Loucy (cell line): ENCODE measurements around the gene PPFIBP2.

Source experiments
- H2AFZ ChIP-seq: fragments of 200-600 bp; sonication (generic); 2 replicates; pipeline ENCODE4 v1.6.0; 2016; ENCODE audit warnings: antibody characterized with exemption, mild to moderate bottlenecking, low read length, moderate library complexity
- H3F3A ChIP-seq: fragments of 200-600 bp; 2 replicates; pipeline ENCODE4 v1.6.0; 2016; ENCODE audit warnings: antibody characterized with exemption, low read depth, mild to moderate bottlenecking
- H3K27me3 ChIP-seq: fragments of 200-600 bp; sonication (generic); 2 replicates; pipeline ENCODE4 v1.6.1; 2014; ENCODE audit warnings: low read length, mild to moderate bottlenecking; ENCODE audit not compliant: insufficient read depth, poor library complexity, severe bottlenecking
- H3K36me3 ChIP-seq: fragments of 200-600 bp; sonication (generic); 2 replicates; pipeline ENCODE4 v1.6.1; 2016; ENCODE audit warnings: low read length; ENCODE audit not compliant: insufficient read depth
- H3K4me1 ChIP-seq: fragments of 200-600 bp; sonication (generic); 2 replicates; pipeline ENCODE4 v1.5.1; 2014; ENCODE audit warnings: low read length, mild to moderate bottlenecking; ENCODE audit not compliant: insufficient read depth, poor library complexity, severe bottlenecking
- H3K4me2 ChIP-seq: fragments of 200-600 bp; sonication (generic); 2 replicates; pipeline ENCODE4 v1.6.0; 2014; ENCODE audit warnings: antibody characterized with exemption, low read length, low read depth, mild to moderate bottlenecking; ENCODE audit not compliant: poor library complexity, severe bottlenecking
- H3K4me3 ChIP-seq: fragments of 200-600 bp; sonication (generic); 2 replicates; pipeline ENCODE4 v1.5.1; 2014; ENCODE audit warnings: low read length, mild to moderate bottlenecking, mixed read lengths; ENCODE audit not compliant: poor library complexity, severe bottlenecking
- H3K79me2 ChIP-seq: fragments of 200-600 bp; sonication (generic); 2 replicates; pipeline ENCODE4 v1.6.1; 2014; ENCODE audit warnings: low read length; ENCODE audit not compliant: insufficient read depth
- H3K9ac ChIP-seq: fragments of 200-600 bp; sonication (generic); 2 replicates; pipeline ENCODE4 v1.6.0; 2014; ENCODE audit warnings: mild to moderate bottlenecking, low read depth, low read length, moderate library complexity; ENCODE audit not compliant: poor library complexity, severe bottlenecking
- H3K9me2 ChIP-seq: fragments of 200-600 bp; sonication (generic); replicated peaks from 2 replicates; pipeline ENCODE4 v1.6.1; 2016; ENCODE audit warnings: low read depth, low read length, mixed read lengths
- H3K9me3 ChIP-seq: fragments of 200-600 bp; sonication (generic); 2 replicates; pipeline ENCODE4 v1.6.1; 2014; ENCODE audit warnings: mild to moderate bottlenecking, antibody characterized with exemption, low read length, low read depth; ENCODE audit not compliant: insufficient read depth
- H4K20me1 ChIP-seq: fragments of 200-600 bp; sonication (generic); 2 replicates; pipeline ENCODE4 v1.6.0; 2014; ENCODE audit warnings: antibody characterized with exemption, low read length, mild to moderate bottlenecking; ENCODE audit not compliant: insufficient read depth, poor library complexity, severe bottlenecking
- EZH2phosphoT487 ChIP-seq: fragments of 200-600 bp; IDR thresholded peaks from 2 replicates; pipeline ENCODE4 v1.6.1; 2018; ENCODE audit warnings: antibody characterized with exemption, mild to moderate bottlenecking, moderate library complexity, borderline replicate concordance
- TF ChIP-seq, protein P1 (sequence below): fragments of 200-600 bp; sonication (generic); conservative IDR thresholded peaks from 2 replicates; pipeline ENCODE4 v1.5.1; 2014; ENCODE audit warnings: mild to moderate bottlenecking, antibody characterized with exemption, low read length

The PPFIBP2 gene

DNA sequence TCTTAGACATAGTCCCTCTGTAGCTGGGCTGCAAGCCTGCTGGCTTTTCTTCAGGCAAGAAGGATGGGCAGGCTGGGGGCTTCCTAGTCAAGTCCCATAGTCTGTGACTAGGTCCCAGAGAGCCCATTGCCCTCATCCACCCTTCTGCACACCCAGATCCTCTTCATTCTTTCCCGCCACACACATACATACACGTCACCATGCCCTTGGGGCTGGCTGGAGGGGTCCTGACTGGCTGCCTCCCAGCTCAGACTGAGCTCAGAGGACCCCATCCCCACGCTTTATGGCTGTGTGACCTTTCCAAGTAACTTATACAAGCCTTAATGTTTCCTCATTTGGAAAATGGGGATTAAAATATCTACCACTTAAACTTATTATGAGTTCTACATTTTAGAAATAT, 13.5 kb upstream of the PPFIBP2 start:
- Histone ChIP-seq H3K4me2 (no peak overlapping the region), H3K9me2 (no peaks in the 10 kb centered on the region), H4K20me1 (no peaks in the 10 kb centered on the region), H3K79me2 (no peaks in the 10 kb centered on the region), H3K4me3 (no peak overlapping the region), H3F3A (no peaks in the 10 kb centered on the region), H3K4me1 (no peaks in the 10 kb centered on the region), H3K9me3 (no peaks in the 10 kb centered on the region), H3K36me3 (no peaks in the 10 kb centered on the region), H3K27me3 (no peaks in the 10 kb centered on the region), H3K9ac (no peak overlapping the region), H2AFZ (no peak overlapping the region)
- TF ChIP-seq EZH2phosphoT487, result no peak

- H3K36me3 ChIP-seq, result no peaks in the 10 kb centered on the region
- H3K4me2 ChIP-seq, result no peak overlapping the region
- no peaks in the 10 kb centered on the region for H3K79me2 ChIP-seq
- no peak for TF ChIP-seq EZH2phosphoT487
- TF ChIP-seq, protein P1, sequence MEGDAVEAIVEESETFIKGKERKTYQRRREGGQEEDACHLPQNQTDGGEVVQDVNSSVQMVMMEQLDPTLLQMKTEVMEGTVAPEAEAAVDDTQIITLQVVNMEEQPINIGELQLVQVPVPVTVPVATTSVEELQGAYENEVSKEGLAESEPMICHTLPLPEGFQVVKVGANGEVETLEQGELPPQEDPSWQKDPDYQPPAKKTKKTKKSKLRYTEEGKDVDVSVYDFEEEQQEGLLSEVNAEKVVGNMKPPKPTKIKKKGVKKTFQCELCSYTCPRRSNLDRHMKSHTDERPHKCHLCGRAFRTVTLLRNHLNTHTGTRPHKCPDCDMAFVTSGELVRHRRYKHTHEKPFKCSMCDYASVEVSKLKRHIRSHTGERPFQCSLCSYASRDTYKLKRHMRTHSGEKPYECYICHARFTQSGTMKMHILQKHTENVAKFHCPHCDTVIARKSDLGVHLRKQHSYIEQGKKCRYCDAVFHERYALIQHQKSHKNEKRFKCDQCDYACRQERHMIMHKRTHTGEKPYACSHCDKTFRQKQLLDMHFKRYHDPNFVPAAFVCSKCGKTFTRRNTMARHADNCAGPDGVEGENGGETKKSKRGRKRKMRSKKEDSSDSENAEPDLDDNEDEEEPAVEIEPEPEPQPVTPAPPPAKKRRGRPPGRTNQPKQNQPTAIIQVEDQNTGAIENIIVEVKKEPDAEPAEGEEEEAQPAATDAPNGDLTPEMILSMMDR, result no peak
- H3K27me3 ChIP-seq, result no peaks in the 10 kb centered on the region
- no peaks in the 10 kb centered on the region for H3F3A ChIP-seq
- no peak overlapping the region for H3K9ac ChIP-seq
- H3K9me2 ChIP-seq, result no peaks in the 10 kb centered on the region
- H3K4me1 ChIP-seq, result no peaks in the 10 kb centered on the region
- H2AFZ ChIP-seq, result no peak overlapping the region
- H4K20me1 ChIP-seq, result no peaks in the 10 kb centered on the region
- no peak overlapping the region for H3K4me3 ChIP-seq
- H3K9me3 ChIP-seq, result no peaks in the 10 kb centered on the region
These were observed 12.5 kb upstream of the PPFIBP2 start for GRCh38 chr11:7501251-7501650.

DNA sequence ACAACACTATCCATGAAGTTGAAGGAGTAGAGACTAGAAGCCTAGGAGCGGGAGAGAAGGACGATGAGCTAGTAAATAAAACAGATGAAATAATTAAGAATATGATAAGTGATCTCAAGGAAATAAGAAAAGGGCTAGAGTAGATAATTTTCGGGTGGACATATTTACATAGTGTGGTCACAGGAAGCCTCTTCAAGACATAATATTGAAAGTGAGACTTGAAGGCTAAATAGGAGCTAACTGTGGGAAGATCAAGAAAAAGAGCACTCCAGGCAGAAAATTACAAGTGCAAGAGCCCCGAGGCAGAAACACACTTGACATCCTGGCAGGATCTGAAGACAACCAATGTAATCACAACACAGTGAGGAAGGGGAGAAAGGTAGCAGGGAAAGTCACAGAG, 11.9 kb upstream of the PPFIBP2 start:
- Histone ChIP-seq H2AFZ (no peak overlapping the region), H3K9me3 (no peaks in the 10 kb centered on the region), H3F3A (no peaks in the 10 kb centered on the region), H3K4me3 (no peak overlapping the region), H3K4me2 (no peak overlapping the region), H3K36me3 (no peaks in the 10 kb centered on the region), H4K20me1 (no peaks in the 10 kb centered on the region), H3K9me2 (no peaks in the 10 kb centered on the region), H3K4me1 (no peaks in the 10 kb centered on the region), H3K9ac (no peak overlapping the region), H3K27me3 (no peaks in the 10 kb centered on the region), H3K79me2 (no peaks in the 10 kb centered on the region)
- TF ChIP-seq, protein P1, result no peak
- no peak for TF ChIP-seq EZH2phosphoT487

DNA sequence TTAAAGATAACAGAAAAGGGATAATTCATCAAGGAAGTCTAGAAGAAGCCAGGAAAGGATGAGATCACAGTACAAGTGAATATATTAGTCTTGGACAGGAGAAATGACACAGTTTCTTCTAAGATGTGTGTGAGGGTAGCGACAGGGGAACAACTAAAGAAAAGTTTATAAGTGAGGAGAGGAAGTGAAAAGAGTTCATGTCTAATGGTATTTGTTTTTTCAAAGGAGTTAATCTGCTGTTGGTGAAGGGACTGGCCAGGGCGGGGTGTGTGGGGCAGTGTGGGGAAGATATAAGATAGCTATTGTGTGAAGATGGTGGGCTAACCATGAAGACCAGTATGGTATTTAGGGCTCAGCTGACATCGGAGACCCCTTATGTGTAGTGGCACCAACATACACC, 7.6 kb upstream of the PPFIBP2 start:
- Histone ChIP-seq H3K4me3 (no peak overlapping the region), H3K9ac (no peak overlapping the region), H3K9me3 (no peaks in the 10 kb centered on the region), H3K79me2 (no peaks in the 10 kb centered on the region), H3K36me3 (no peaks in the 10 kb centered on the region), H3K4me1 (no peaks in the 10 kb centered on the region), H3K9me2 (no peaks in the 10 kb centered on the region), H2AFZ (no peak overlapping the region), H3K4me2 (no peak overlapping the region), H3F3A (no peaks in the 10 kb centered on the region), H3K27me3 (no peaks in the 10 kb centered on the region), H4K20me1 (no peaks in the 10 kb centered on the region)
- TF ChIP-seq, protein P1, result no peak
- no peak for TF ChIP-seq EZH2phosphoT487
